HepG2 (cell line): ENCODE measurements around the gene CUL7. TPM values are rescaled to one million over a fixed set of nuclear protein-coding genes. Genes with fewer than 3 reads are reported as not detected.

Source experiments
- BRCA1 ChIP-seq: sonication (generic); formaldehyde crosslinking; IDR thresholded peaks from 2 replicates; pipeline ENCODE4 v1.4.0; 2020; ENCODE audit warnings: missing genetic modification reagents
- FIP1L1 ChIP-seq: fragments of 200-400 bp; formaldehyde crosslinking; IDR thresholded peaks from 2 replicates; pipeline ENCODE4 v1.6.1; 2018; ENCODE audit warnings: low read depth, mild to moderate bottlenecking, low read length, moderate library complexity, borderline replicate concordance; ENCODE audit not compliant: insufficient read depth
- GPN1 ChIP-seq: sonication (generic); formaldehyde crosslinking; IDR thresholded peaks from 2 replicates; pipeline ENCODE4 v1.5.1; 2020; ENCODE audit warnings: missing genetic modification reagents, borderline replicate concordance
- KMT2B ChIP-seq: IDR thresholded peaks from 2 replicates; pipeline ENCODE4 v1.6.1; 2016; ENCODE audit warnings: missing genetic modification reagents, missing compliant biosample characterization
- NFE2L1 ChIP-seq: sonication (generic); formaldehyde crosslinking; IDR thresholded peaks from 2 replicates; pipeline ENCODE4 v1.4.0; 2020; ENCODE audit warnings: missing genetic modification reagents, mild to moderate bottlenecking, borderline replicate concordance
- NKX3-1 ChIP-seq: sonication (generic); formaldehyde crosslinking; IDR thresholded peaks from 2 replicates; pipeline ENCODE4 v1.5.0; 2020; ENCODE audit warnings: missing genetic modification reagents
- RAD21 ChIP-seq: fragments of 450-650 bp; formaldehyde crosslinking; IDR thresholded peaks from 2 replicates; pipeline ENCODE4 v1.5.0; 2020; ENCODE audit warnings: mild to moderate bottlenecking
- SAFB2 ChIP-seq: sonication (generic); formaldehyde crosslinking; IDR thresholded peaks from 2 replicates; pipeline ENCODE4 v1.5.1; 2020; ENCODE audit warnings: missing genetic modification reagents, low read depth, mild to moderate bottlenecking, borderline replicate concordance
- TGIF2 ChIP-seq: IDR thresholded peaks from 2 replicates; pipeline ENCODE4 v1.6.1; 2016; ENCODE audit warnings: control low read depth, missing compliant biosample characterization
- TMF1 ChIP-seq: sonication (generic); formaldehyde crosslinking; IDR thresholded peaks from 2 replicates; pipeline ENCODE4 v1.8.1; 2022; ENCODE audit warnings: low read depth, missing genetic modification reagents
- ZNF205 ChIP-seq: IDR thresholded peaks from 2 replicates; pipeline ENCODE4 v1.6.1; 2018; ENCODE audit warnings: missing biosample characterization, missing genetic modification reagents
- ZNF563 ChIP-seq: sonication (generic); formaldehyde crosslinking; IDR thresholded peaks from 2 replicates; pipeline ENCODE4 v1.8.0; 2022; ENCODE audit warnings: mild to moderate bottlenecking, moderate library complexity, missing genetic modification reagents
- ZNF567 ChIP-seq: sonication (generic); formaldehyde crosslinking; IDR thresholded peaks from 2 replicates; pipeline ENCODE4 v1.8.1; 2023; ENCODE audit warnings: mild to moderate bottlenecking, missing genetic modification reagents, borderline replicate concordance
- ZNF607 ChIP-seq: sonication (generic); formaldehyde crosslinking; IDR thresholded peaks from 2 replicates; pipeline ENCODE4 v1.5.1; 2020; ENCODE audit warnings: missing genetic modification reagents, mild to moderate bottlenecking, borderline replicate concordance
- ZNF713 ChIP-seq: sonication (generic); formaldehyde crosslinking; IDR thresholded peaks from 2 replicates; pipeline ENCODE4 v1.4.0; 2020; ENCODE audit warnings: mild to moderate bottlenecking, missing genetic modification reagents
- ZNF841 ChIP-seq: sonication (generic); formaldehyde crosslinking; IDR thresholded peaks from 2 replicates; pipeline ENCODE4 v1.8.1; 2023; ENCODE audit warnings: missing genetic modification reagents, borderline replicate concordance
- ZSCAN31 ChIP-seq: sonication (generic); formaldehyde crosslinking; IDR thresholded peaks from 2 replicates; pipeline ENCODE4 v1.5.0; 2020; ENCODE audit warnings: low read depth, mild to moderate bottlenecking, missing genetic modification reagents
- polyA plus RNA-seq, 8 experiments: library from polyadenylated mRNA; depleted of rRNA in 3 of 8; stranded (reverse) in 7 of 8; unstranded in 1 of 8; fragments of >200 nt; fragmentation: Illumina TruSeq in 4 of 8; extraction: Trizol in 4 of 8; gene quantifications; 2 replicates each; pipeline versions ENCODE4 v1.2.1 to v1.2.3, GENCODE V29; 2011 to 2016; ENCODE audit warnings: low read depth in 4 of 8, missing spikeins in 1 of 8, mixed read lengths in 1 of 8; ENCODE audit not compliant: insufficient read depth in 1 of 8
- total RNA-seq, 5 experiments: library from RNA; depleted of rRNA; stranded (reverse); fragments of >200 nt; fragmentation: Illumina TruSeq; extraction: Trizol; gene quantifications; 2 replicates each; pipeline ENCODE4 v1.2.3, GENCODE V29; 2016; ENCODE audit warnings: low read depth in 1 of 5
- TF ChIP-seq, protein P1 (sequence below): sonication (generic); formaldehyde crosslinking; IDR thresholded peaks from 2 replicates; pipeline ENCODE4 v1.9.0; 2022; ENCODE audit warnings: missing genetic modification reagents, mild to moderate bottlenecking, borderline replicate concordance
- TF ChIP-seq, protein P2 (sequence below): IDR thresholded peaks from 2 replicates; pipeline ENCODE4 v1.6.1; 2016; ENCODE audit warnings: missing genetic modification reagents, missing compliant biosample characterization
- TF ChIP-seq, protein P3 (sequence below): sonication (generic); formaldehyde crosslinking; IDR thresholded peaks from 2 replicates; pipeline ENCODE4 v1.5.0; 2020; ENCODE audit warnings: missing genetic modification reagents
- TF ChIP-seq, protein P4 (sequence below), 2 experiments: sonication (generic) in 1 of 2; formaldehyde crosslinking in 1 of 2; IDR thresholded peaks; 2 replicates each; pipeline versions ENCODE4 v1.6.1 to v1.9.0; 2014 to 2022; ENCODE audit warnings: antibody characterized with exemption in 1 of 2, borderline replicate concordance in 1 of 2, inconsistent platforms in 1 of 2, low read depth in 1 of 2, missing genetic modification reagents in 1 of 2

The CUL7 gene
- total and polyA plus RNA-seq, 2 of the 13 experiments (the other 11 are each of a cell fraction or from before 2014, with no cell fraction given), result 32.0 to 60.7 TPM

DNA sequence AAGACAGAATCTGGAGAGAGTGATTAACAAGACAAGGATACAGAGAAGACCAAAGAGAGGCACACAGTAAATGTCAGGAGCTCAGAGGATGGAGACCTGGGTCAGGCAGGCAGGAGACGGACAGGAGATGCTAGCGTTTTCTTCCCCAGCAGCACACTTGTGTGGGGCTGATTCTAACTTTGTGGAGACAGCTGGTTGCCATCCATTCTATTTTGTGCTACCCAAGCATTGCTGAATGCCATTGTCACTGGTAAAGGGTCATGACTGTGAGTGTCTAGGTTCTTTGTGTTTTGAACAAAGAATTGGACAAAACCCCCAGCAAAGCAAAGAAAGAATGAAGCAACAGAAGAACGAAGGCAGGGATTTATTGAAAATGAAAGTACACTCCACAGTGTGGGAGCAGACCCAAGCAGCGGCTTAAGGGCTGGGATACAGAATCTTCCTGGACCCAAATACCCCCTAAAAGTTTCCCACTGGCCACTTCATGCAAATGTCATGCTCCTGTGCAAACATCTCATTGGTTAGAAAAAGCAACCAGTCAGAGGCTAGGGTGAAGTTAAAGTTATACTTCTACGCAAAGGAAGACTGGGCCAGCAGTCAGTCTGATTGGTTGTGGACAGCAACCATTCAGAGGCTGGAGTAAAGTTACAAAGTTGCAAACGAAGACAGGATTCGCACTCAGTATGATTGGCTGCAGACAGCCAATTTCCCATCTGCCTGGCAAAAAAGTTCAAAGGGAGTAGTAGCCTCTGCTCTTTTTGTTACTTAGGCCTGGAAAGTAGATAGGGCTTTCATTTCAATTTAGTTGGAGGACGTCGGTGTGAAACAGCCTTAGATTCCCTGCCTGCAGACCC, 40.0 kb upstream of the CUL7 start (continued):
- TF ChIP-seq GPN1 (CRISPR knock-in tag) (no peak), FIP1L1 (no peak), BRCA1 (CRISPR knock-in tag) (no peak), ZNF713 (no peak), SAFB2 (CRISPR knock-in tag) (no peak), NKX3-1 (CRISPR knock-in tag) (no peak), ZNF841 (CRISPR knock-in tag) (no peak), ZSCAN31 (CRISPR knock-in tag) (peak; percentile 69; the same call in 1 of the 2 replicates), ZNF205 (CRISPR knock-in tag) (no peak), TGIF2 (no peak), TMF1 (CRISPR knock-in tag) (no peak), ZNF567 (CRISPR knock-in tag) (no peak; the same call in 1 of the 2 replicates), KMT2B (CRISPR knock-in tag) (0 out of 2 replicates have a peak, but pooled peaks have one; percentile 43), NFE2L1 (CRISPR knock-in tag) (no peak), ZNF607 (no peak), ZNF563 (CRISPR knock-in tag) (no peak), RAD21 (CRISPR knock-in tag) (no peak)
- TF ChIP-seq, protein P1, sequence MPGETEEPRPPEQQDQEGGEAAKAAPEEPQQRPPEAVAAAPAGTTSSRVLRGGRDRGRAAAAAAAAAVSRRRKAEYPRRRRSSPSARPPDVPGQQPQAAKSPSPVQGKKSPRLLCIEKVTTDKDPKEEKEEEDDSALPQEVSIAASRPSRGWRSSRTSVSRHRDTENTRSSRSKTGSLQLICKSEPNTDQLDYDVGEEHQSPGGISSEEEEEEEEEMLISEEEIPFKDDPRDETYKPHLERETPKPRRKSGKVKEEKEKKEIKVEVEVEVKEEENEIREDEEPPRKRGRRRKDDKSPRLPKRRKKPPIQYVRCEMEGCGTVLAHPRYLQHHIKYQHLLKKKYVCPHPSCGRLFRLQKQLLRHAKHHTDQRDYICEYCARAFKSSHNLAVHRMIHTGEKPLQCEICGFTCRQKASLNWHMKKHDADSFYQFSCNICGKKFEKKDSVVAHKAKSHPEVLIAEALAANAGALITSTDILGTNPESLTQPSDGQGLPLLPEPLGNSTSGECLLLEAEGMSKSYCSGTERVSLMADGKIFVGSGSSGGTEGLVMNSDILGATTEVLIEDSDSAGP (CRISPR knock-in tag), result no peak
- TF ChIP-seq, protein P2, sequence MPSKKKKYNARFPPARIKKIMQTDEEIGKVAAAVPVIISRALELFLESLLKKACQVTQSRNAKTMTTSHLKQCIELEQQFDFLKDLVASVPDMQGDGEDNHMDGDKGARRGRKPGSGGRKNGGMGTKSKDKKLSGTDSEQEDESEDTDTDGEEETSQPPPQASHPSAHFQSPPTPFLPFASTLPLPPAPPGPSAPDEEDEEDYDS, result peak; percentile 85
- TF ChIP-seq, protein P3, sequence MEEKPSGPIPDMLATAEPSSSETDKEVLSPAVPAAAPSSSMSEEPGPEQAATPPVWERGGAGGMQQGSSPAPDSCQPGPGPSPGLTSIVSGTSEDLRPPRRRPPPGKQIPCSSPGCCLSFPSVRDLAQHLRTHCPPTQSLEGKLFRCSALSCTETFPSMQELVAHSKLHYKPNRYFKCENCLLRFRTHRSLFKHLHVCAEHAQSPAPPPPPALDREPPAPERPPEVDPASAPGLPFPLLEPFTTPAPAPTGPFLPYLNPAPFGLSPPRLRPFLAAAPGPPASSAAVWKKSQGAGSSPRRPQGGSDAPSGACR (CRISPR knock-in tag), result no peak; the same call in 1 of the 2 replicates
- TF ChIP-seq, protein P4, sequence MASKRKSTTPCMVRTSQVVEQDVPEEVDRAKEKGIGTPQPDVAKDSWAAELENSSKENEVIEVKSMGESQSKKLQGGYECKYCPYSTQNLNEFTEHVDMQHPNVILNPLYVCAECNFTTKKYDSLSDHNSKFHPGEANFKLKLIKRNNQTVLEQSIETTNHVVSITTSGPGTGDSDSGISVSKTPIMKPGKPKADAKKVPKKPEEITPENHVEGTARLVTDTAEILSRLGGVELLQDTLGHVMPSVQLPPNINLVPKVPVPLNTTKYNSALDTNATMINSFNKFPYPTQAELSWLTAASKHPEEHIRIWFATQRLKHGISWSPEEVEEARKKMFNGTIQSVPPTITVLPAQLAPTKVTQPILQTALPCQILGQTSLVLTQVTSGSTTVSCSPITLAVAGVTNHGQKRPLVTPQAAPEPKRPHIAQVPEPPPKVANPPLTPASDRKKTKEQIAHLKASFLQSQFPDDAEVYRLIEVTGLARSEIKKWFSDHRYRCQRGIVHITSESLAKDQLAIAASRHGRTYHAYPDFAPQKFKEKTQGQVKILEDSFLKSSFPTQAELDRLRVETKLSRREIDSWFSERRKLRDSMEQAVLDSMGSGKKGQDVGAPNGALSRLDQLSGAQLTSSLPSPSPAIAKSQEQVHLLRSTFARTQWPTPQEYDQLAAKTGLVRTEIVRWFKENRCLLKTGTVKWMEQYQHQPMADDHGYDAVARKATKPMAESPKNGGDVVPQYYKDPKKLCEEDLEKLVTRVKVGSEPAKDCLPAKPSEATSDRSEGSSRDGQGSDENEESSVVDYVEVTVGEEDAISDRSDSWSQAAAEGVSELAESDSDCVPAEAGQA (IDR thresholded peaks at IDR 0.05; ENCODE audit: low read depth), result no peak
- TF ChIP-seq, protein P4 (CRISPR knock-in tag; IDR thresholded peaks at IDR 0.05; ENCODE audit: borderline replicate concordance), result no peak
